ENCODE results near the gene DNAH1.

Gene DNAH1

DNA sequence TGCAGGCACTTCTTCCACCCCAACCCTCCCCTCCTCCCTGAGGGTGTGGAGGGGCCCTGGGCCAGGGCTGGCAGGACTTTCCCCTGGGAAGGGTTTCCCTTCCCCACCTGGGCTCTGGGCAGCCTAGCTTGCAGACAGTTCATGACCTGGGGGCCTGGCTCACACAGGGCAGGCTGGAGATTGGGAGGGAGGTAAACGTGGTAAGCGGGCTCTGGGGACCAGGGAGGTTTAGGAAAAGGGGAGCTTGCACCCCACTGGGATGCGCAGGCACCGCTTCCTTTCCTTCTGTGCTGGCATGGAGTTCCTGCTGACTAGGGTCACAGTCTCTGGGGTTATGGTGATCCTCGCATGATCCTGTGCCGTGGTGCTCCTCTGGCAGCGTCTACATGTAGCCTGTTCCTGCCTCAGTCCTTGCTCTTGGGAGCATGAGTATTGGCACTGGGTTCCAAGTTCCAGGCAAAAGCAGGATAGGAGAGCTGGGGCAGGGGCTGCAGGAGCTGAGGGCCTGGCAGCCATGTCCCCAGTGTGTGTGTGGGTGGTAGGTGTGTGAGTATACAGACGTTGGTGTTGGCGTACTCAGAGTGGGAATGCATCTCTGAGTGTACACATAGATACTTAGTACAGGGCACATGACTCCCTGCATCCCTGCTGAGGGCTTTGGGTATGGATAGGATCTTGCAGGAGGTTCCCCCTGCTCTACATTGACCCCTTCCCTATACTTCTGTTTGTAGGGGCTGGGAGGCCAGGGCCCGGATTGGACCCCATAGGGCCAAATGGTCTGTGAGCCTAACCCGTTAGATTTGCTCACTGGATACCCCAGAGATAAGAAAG lies 21.6 kb upstream of the DNAH1 start:
- H3K4me3 ChIP-seq (ENCODE audit: low read depth, low read length), result no peak overlapping the region
- H3K36me3 ChIP-seq, result no peaks in the 10 kb centered on the region
- DNase-seq, result no peak
- H3K27me3 ChIP-seq, result no peaks in the 10 kb centered on the region
- no peaks in the 10 kb centered on the region for H3K4me1 ChIP-seq
- no peaks in the 10 kb centered on the region for H3K9me3 ChIP-seq
- TF ChIP-seq, protein P1, sequence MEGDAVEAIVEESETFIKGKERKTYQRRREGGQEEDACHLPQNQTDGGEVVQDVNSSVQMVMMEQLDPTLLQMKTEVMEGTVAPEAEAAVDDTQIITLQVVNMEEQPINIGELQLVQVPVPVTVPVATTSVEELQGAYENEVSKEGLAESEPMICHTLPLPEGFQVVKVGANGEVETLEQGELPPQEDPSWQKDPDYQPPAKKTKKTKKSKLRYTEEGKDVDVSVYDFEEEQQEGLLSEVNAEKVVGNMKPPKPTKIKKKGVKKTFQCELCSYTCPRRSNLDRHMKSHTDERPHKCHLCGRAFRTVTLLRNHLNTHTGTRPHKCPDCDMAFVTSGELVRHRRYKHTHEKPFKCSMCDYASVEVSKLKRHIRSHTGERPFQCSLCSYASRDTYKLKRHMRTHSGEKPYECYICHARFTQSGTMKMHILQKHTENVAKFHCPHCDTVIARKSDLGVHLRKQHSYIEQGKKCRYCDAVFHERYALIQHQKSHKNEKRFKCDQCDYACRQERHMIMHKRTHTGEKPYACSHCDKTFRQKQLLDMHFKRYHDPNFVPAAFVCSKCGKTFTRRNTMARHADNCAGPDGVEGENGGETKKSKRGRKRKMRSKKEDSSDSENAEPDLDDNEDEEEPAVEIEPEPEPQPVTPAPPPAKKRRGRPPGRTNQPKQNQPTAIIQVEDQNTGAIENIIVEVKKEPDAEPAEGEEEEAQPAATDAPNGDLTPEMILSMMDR (IDR thresholded peaks at IDR 0.05; ENCODE audit: low read depth, low read length), result no peak

DNA sequence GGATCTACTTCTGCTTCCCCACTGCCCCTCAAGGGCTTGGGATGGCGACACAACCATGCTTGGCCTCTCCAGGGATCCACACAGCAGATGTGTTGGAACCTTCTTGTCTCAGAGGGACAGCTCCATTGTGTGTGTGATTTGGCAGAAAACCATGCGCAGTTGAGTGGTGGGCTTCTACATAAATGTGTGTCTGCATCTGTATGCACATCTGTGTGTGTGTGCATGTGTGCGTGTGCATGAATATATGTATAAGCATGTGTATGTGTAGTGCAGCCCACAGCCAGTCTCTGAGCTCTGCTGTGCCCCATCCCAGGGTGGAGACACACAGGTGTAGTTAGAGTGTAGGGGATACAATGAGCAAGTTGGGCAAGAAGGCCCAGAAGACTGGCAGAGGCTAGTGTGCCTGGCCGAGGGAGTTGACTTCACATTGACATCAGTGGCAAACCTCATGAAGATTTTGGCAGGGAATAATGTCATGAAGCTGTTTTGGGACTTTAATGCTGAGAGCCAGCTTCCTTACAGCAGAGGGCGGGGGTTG lies 20.4 kb upstream of the DNAH1 start:
- DNase-seq, result no peak
- Histone ChIP-seq H3K4me1 (no peaks in the 10 kb centered on the region), H3K4me3 (ENCODE audit: low read depth, low read length) (no peak overlapping the region), H3K9me3 (no peaks in the 10 kb centered on the region), H3K27me3 (no peaks in the 10 kb centered on the region), H3K36me3 (no peaks in the 10 kb centered on the region)
- TF ChIP-seq, protein P1 (IDR thresholded peaks at IDR 0.05; ENCODE audit: low read depth, low read length), result no peak

DNA sequence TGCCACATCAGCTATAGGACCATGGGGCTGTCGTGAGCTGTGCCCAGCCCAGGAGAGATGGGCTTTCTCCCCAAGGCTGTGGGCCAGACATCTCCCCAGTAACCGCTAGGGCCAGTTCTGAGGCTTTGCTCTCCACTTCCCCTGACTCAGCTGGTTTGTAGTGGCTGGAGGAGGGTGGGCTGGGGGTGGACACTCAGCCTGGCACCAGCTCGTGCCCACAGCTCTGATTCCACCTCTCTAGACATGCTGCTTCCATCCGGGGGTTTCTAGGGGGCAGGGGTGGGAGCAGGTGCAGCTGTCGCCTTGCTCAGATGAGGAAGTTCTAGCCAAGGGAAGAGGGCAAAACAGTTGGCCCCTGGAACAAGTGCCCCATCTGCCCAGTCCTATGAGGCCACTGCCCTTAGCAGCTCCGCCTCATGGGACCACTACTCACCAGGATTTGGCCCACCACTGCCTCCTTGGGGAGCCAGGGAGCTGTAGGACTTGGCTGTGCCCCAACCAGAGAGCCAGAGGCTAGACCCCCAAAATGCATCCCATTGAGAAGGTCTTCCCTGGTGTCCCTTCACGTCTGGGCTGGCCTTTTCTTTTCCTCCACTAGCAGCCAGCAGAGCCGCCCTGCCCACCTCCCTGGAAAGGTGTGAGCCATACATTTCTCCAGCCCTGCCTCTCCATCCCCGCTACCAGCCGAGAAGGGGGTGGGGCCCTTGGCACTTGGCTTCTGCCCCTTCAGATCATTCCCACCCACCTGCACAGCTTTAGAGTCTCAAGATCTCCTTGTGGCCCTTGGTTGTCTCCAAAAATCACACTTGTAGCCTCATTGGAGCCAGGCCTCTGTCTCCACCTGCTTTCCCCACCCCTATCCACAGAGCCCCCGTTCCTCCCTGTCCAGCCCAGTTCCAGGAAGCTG lies 18.6 kb upstream of the DNAH1 start:
- H3K4me3 ChIP-seq (ENCODE audit: low read depth, low read length), result no peak overlapping the region
- no peak for DNase-seq
- H3K4me1 ChIP-seq, result no peaks in the 10 kb centered on the region
- H3K9me3 ChIP-seq, result no peaks in the 10 kb centered on the region
- H3K27me3 ChIP-seq, result no peaks in the 10 kb centered on the region
- no peaks in the 10 kb centered on the region for H3K36me3 ChIP-seq
- TF ChIP-seq, protein P1 (IDR thresholded peaks at IDR 0.05; ENCODE audit: low read depth, low read length), result no peak

GRCh38 chr3:52298149-52299098 lies 17.7 kb upstream of the DNAH1 start:
- TF ChIP-seq, protein P1 (IDR thresholded peaks at IDR 0.05; ENCODE audit: low read depth, low read length), result no peak
- Histone ChIP-seq H3K4me3 (ENCODE audit: low read depth, low read length) (no peak overlapping the region), H3K27me3 (no peaks in the 10 kb centered on the region), H3K9me3 (no peaks in the 10 kb centered on the region), H3K36me3 (no peaks in the 10 kb centered on the region), H3K4me1 (no peaks in the 10 kb centered on the region)
- no peak for DNase-seq

GRCh38 chr3:52299247-52299878 lies 16.8 kb upstream of the DNAH1 start:
- TF ChIP-seq, protein P1 (IDR thresholded peaks at IDR 0.05; ENCODE audit: low read depth, low read length), result no peak
- no peak for DNase-seq
- H3K4me3 ChIP-seq (ENCODE audit: low read depth, low read length), result no peak overlapping the region; the same call in 1 of the 2 replicates
- no peaks in the 10 kb centered on the region for H3K27me3 ChIP-seq
- H3K4me1 ChIP-seq, result no peaks in the 10 kb centered on the region
- H3K36me3 ChIP-seq, result no peaks in the 10 kb centered on the region
- H3K9me3 ChIP-seq, result no peaks in the 10 kb centered on the region

Measured in BE2C (cell line).